ENCODE results near the gene PLEKHA8. TPM values are rescaled to one million over a fixed set of nuclear protein-coding genes. Genes with fewer than 3 reads are reported as not detected.

The PLEKHA8 gene
- total RNA-seq, 1 donor from 2014 or later = 14.4 TPM

- DNase-seq = no peak
Observed at GRCh38 chr7:30113144-30113543, 84.9 kb downstream of the PLEKHA8 start.

GRCh38 chr7:30114536-30115238 is 86.5 kb downstream of the PLEKHA8 start:
- no peak for DNase-seq

GRCh38 chr7:30115709-30116297 is 87.6 kb downstream of the PLEKHA8 start:
- no peak for DNase-seq

GRCh38 chr7:30116771-30117170 is 88.6 kb downstream of the PLEKHA8 start:
- DNase-seq = peak; percentile 74

- DNase-seq = no peak
Observed at GRCh38 chr7:30117896-30118295, 89.7 kb downstream of the PLEKHA8 start.

GRCh38 chr7:30119890-30120577 is 91.8 kb downstream of the PLEKHA8 start:
- no peak for DNase-seq

- peak; percentile 35 for DNase-seq
Observed at GRCh38 chr7:30133736-30134610, 105.8 kb downstream of the PLEKHA8 start.

GRCh38 chr7:30134611-30135300 is 106.5 kb downstream of the PLEKHA8 start, which contains the start of gene MTURN:
Gene MTURN (plus strand): TSS chr7:30134986. CDS start chr7:30135137, 151 bp downstream.
- peak; percentile 92 for DNase-seq

GRCh38 chr7:30135301-30136116 is 107.3 kb downstream of the PLEKHA8 start:
- DNase-seq = peak; percentile 73

GRCh38 chr7:30136117-30136731 is 108.0 kb downstream of the PLEKHA8 start:
- no peak for DNase-seq

GRCh38 chr7:30136743-30137485 is 108.7 kb downstream of the PLEKHA8 start:
- DNase-seq = no peak

GRCh38 chr7:30139836-30140384 is 111.7 kb downstream of the PLEKHA8 start:
- no peak for DNase-seq

GRCh38 chr7:30140456-30140855 is 112.2 kb downstream of the PLEKHA8 start:
- DNase-seq = no peak

GRCh38 chr7:30142710-30143109 is 114.5 kb downstream of the PLEKHA8 start:
- DNase-seq = peak; percentile 71

GRCh38 chr7:30143748-30144251 is 115.6 kb downstream of the PLEKHA8 start:
- DNase-seq = no peak

GRCh38 chr7:30144657-30145306 is 116.6 kb downstream of the PLEKHA8 start:
- DNase-seq = no peak

GRCh38 chr7:30145426-30145970 is 117.3 kb downstream of the PLEKHA8 start:
- DNase-seq = no peak

GRCh38 chr7:30146127-30146612 is 118.0 kb downstream of the PLEKHA8 start:
- DNase-seq = peak; percentile 82

Data from tongue (tissue), 2 donors.